Measurements from ENCODE around the gene ADCY1.

ADCY1 gene

GRCh38 chr7:45582868-45583277 lies 8.7 kb downstream of the ADCY1 start:
- Histone ChIP-seq H3K36me3 (ENCODE audit: insufficient read depth, low read length) (no peaks in the 10 kb centered on the region), H3K4me1 (ENCODE audit: insufficient read depth, low read length) (peaks cover 26% of the 10 kb centered on the region), H3K9me3 (ENCODE audit: control insufficient read depth, insufficient read depth, low read length) (no peaks in the 10 kb centered on the region)

GRCh38 chr7:45583296-45583695 lies 9.1 kb downstream of the ADCY1 start:
- no peaks in the 10 kb centered on the region for H3K36me3 ChIP-seq (ENCODE audit: insufficient read depth, low read length)
- H3K4me1 ChIP-seq (ENCODE audit: insufficient read depth, low read length): peaks cover 26% of the 10 kb centered on the region
- no peaks in the 10 kb centered on the region for H3K9me3 ChIP-seq (ENCODE audit: control insufficient read depth, insufficient read depth, low read length)
- H3K9ac ChIP-seq (ENCODE audit: low read depth, low read length): no peak overlapping the region

More at GRCh38 chr7:45582868-45583277, 8.7 kb downstream of the ADCY1 start:
- H3K9ac ChIP-seq (ENCODE audit: low read depth, low read length): no peak overlapping the region

GRCh38 chr7:45584261-45585210 lies 10.4 kb downstream of the ADCY1 start:
- Histone ChIP-seq H3K9me3 (ENCODE audit: control insufficient read depth, insufficient read depth, low read length) (no peaks in the 10 kb centered on the region), H3K4me1 (ENCODE audit: insufficient read depth, low read length) (peaks cover 20% of the 10 kb centered on the region), H3K9ac (ENCODE audit: low read depth, low read length) (no peak overlapping the region), H3K36me3 (ENCODE audit: insufficient read depth, low read length) (no peaks in the 10 kb centered on the region)

- peaks cover 19% of the 10 kb centered on the region for H3K4me1 ChIP-seq (ENCODE audit: insufficient read depth, low read length)
- H3K36me3 ChIP-seq (ENCODE audit: insufficient read depth, low read length): no peaks in the 10 kb centered on the region
- no peaks in the 10 kb centered on the region for H3K9me3 ChIP-seq (ENCODE audit: control insufficient read depth, insufficient read depth, low read length)
- no peak overlapping the region for H3K9ac ChIP-seq (ENCODE audit: low read depth, low read length)
Measured at GRCh38 chr7:45585628-45586027, 11.5 kb downstream of the ADCY1 start.

GRCh38 chr7:45586542-45587520 lies 12.7 kb downstream of the ADCY1 start:
- Histone ChIP-seq H3K36me3 (ENCODE audit: insufficient read depth, low read length) (no peaks in the 10 kb centered on the region), H3K9me3 (ENCODE audit: control insufficient read depth, insufficient read depth, low read length) (no peaks in the 10 kb centered on the region), H3K4me1 (ENCODE audit: insufficient read depth, low read length) (peaks cover 15% of the 10 kb centered on the region), H3K9ac (ENCODE audit: low read depth, low read length) (no peak overlapping the region)

GRCh38 chr7:45588466-45588865 lies 14.3 kb downstream of the ADCY1 start:
- Histone ChIP-seq H3K9ac (ENCODE audit: low read depth, low read length) (no peak overlapping the region), H3K4me1 (ENCODE audit: insufficient read depth, low read length) (0 out of 2 replicates have a peak, but pooled peaks cover 2% of the 10 kb centered on the region), H3K36me3 (ENCODE audit: insufficient read depth, low read length) (no peaks in the 10 kb centered on the region), H3K9me3 (ENCODE audit: control insufficient read depth, insufficient read depth, low read length) (no peaks in the 10 kb centered on the region)

GRCh38 chr7:45589061-45589460 lies 14.9 kb downstream of the ADCY1 start:
- Histone ChIP-seq H3K4me1 (ENCODE audit: insufficient read depth, low read length) (no peaks in the 10 kb centered on the region), H3K9me3 (ENCODE audit: control insufficient read depth, insufficient read depth, low read length) (no peaks in the 10 kb centered on the region), H3K9ac (ENCODE audit: low read depth, low read length) (no peak overlapping the region), H3K36me3 (ENCODE audit: insufficient read depth, low read length) (no peaks in the 10 kb centered on the region)

GRCh38 chr7:45589915-45590678 lies 15.9 kb downstream of the ADCY1 start:
- Histone ChIP-seq H3K4me1 (ENCODE audit: insufficient read depth, low read length) (no peaks in the 10 kb centered on the region), H3K9me3 (ENCODE audit: control insufficient read depth, insufficient read depth, low read length) (no peaks in the 10 kb centered on the region), H3K36me3 (ENCODE audit: insufficient read depth, low read length) (no peaks in the 10 kb centered on the region), H3K9ac (ENCODE audit: low read depth, low read length) (no peak overlapping the region)

GRCh38 chr7:45590679-45591057 lies 16.5 kb downstream of the ADCY1 start:
- Histone ChIP-seq H3K9me3 (ENCODE audit: control insufficient read depth, insufficient read depth, low read length) (no peaks in the 10 kb centered on the region), H3K4me1 (ENCODE audit: insufficient read depth, low read length) (no peaks in the 10 kb centered on the region), H3K36me3 (ENCODE audit: insufficient read depth, low read length) (no peaks in the 10 kb centered on the region), H3K9ac (ENCODE audit: low read depth, low read length) (no peak overlapping the region)

GRCh38 chr7:45591101-45591906 lies 17.1 kb downstream of the ADCY1 start:
- no peak overlapping the region for H3K9ac ChIP-seq (ENCODE audit: low read depth, low read length)
- H3K4me1 ChIP-seq (ENCODE audit: insufficient read depth, low read length): no peaks in the 10 kb centered on the region
- H3K36me3 ChIP-seq (ENCODE audit: insufficient read depth, low read length): no peaks in the 10 kb centered on the region
- no peaks in the 10 kb centered on the region for H3K9me3 ChIP-seq (ENCODE audit: control insufficient read depth, insufficient read depth, low read length)

- Histone ChIP-seq H3K4me1 (ENCODE audit: insufficient read depth, low read length) (0 out of 2 replicates have a peak, but pooled peaks cover 2% of the 10 kb centered on the region), H3K9me3 (ENCODE audit: control insufficient read depth, insufficient read depth, low read length) (no peaks in the 10 kb centered on the region), H3K9ac (ENCODE audit: low read depth, low read length) (no peak overlapping the region), H3K36me3 (ENCODE audit: insufficient read depth, low read length) (no peaks in the 10 kb centered on the region)
Measured at GRCh38 chr7:45592230-45592991, 18.2 kb downstream of the ADCY1 start.

GRCh38 chr7:45593121-45593541 lies 19.0 kb downstream of the ADCY1 start:
- no peaks in the 10 kb centered on the region for H3K9me3 ChIP-seq (ENCODE audit: control insufficient read depth, insufficient read depth, low read length)
- no peaks in the 10 kb centered on the region for H3K36me3 ChIP-seq (ENCODE audit: insufficient read depth, low read length)
- 0 out of 2 replicates have a peak, but pooled peaks cover 9% of the 10 kb centered on the region for H3K4me1 ChIP-seq (ENCODE audit: insufficient read depth, low read length)
- H3K9ac ChIP-seq (ENCODE audit: low read depth, low read length): no peak overlapping the region

- Histone ChIP-seq H3K9ac (ENCODE audit: low read depth, low read length) (no peak overlapping the region), H3K9me3 (ENCODE audit: control insufficient read depth, insufficient read depth, low read length) (no peaks in the 10 kb centered on the region), H3K4me1 (ENCODE audit: insufficient read depth, low read length) (0 out of 2 replicates have a peak, but pooled peaks cover 9% of the 10 kb centered on the region), H3K36me3 (ENCODE audit: insufficient read depth, low read length) (no peaks in the 10 kb centered on the region)
Measured at GRCh38 chr7:45593877-45594276, 19.7 kb downstream of the ADCY1 start.
